Progenitor cell of endocrine pancreas (in vitro differentiated cells): ENCODE results near the gene IL20RA. TPM values are rescaled to one million over a fixed set of nuclear protein-coding genes. Genes with fewer than 3 reads are reported as not detected.
A peak's percentile ranks its signal among the peaks of the same experiment; 100 is the strongest.

ENCODE experiments used
- DNase-seq: peaks from one replicate; pipeline ENCODE4 v3.0.0; 2021; ENCODE audit warnings: low spot score; ENCODE audit not compliant: unreplicated experiment
- H3K27ac Mint-ChIP-seq: 2 replicates; pipeline ENCODE4 v1.8.0; 2021; ENCODE audit warnings: mild to moderate bottlenecking, moderate library complexity, mixed read lengths
- H3K27me3 Mint-ChIP-seq: 2 replicates; pipeline ENCODE4 v1.8.0; 2021; ENCODE audit warnings: mixed read lengths
- H3K36me3 Mint-ChIP-seq: 2 replicates; pipeline ENCODE4 v1.8.0; 2022; ENCODE audit warnings: mixed read lengths; ENCODE audit not compliant: insufficient read depth
- H3K4me1 Mint-ChIP-seq: 2 replicates; pipeline ENCODE4 v1.8.0; 2021; ENCODE audit warnings: low read depth, mixed read lengths
- H3K4me3 Mint-ChIP-seq: 2 replicates; pipeline ENCODE4 v1.8.0; 2021; ENCODE audit warnings: low read depth, mild to moderate bottlenecking, moderate library complexity, mixed read lengths
- H3K9me3 Mint-ChIP-seq: 2 replicates; pipeline ENCODE4 v1.8.0; 2021; ENCODE audit warnings: low read depth, mixed read lengths
- total RNA-seq: library from RNA; stranded (reverse); gene quantifications from 2 replicates; pipeline ENCODE4 v1.2.1, GENCODE V29; 2021
- TF ChIP-seq, protein P1 (sequence below): fragments of 200-600 bp; sonication (generic); IDR thresholded peaks from one replicate; pipeline ENCODE4 v1.5.0; 2021; ENCODE audit warnings: antibody characterized with exemption, mild to moderate bottlenecking; ENCODE audit not compliant: unreplicated experiment

IL20RA gene
- total RNA-seq, 1 donor from 2014 or later, result 0.84 TPM

- Mint-ChIP-seq H3K27ac (no peak overlapping the region), H3K36me3 (no peaks in the 10 kb centered on the region), H3K4me1 (peaks cover 32% of the 10 kb centered on the region), H3K4me3 (peak overlapping the region; percentile 84), H3K9me3 (no peaks in the 10 kb centered on the region), H3K27me3 (no peaks in the 10 kb centered on the region)
- DNase-seq, result no peak
- TF ChIP-seq, protein P1, sequence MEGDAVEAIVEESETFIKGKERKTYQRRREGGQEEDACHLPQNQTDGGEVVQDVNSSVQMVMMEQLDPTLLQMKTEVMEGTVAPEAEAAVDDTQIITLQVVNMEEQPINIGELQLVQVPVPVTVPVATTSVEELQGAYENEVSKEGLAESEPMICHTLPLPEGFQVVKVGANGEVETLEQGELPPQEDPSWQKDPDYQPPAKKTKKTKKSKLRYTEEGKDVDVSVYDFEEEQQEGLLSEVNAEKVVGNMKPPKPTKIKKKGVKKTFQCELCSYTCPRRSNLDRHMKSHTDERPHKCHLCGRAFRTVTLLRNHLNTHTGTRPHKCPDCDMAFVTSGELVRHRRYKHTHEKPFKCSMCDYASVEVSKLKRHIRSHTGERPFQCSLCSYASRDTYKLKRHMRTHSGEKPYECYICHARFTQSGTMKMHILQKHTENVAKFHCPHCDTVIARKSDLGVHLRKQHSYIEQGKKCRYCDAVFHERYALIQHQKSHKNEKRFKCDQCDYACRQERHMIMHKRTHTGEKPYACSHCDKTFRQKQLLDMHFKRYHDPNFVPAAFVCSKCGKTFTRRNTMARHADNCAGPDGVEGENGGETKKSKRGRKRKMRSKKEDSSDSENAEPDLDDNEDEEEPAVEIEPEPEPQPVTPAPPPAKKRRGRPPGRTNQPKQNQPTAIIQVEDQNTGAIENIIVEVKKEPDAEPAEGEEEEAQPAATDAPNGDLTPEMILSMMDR, result no peak
Measured at GRCh38 chr6:136990242-136990578, 54.6 kb downstream of the IL20RA start.

- H3K4me3 Mint-ChIP-seq, result peak overlapping the region; percentile 84
- TF ChIP-seq, protein P1, result no peak
- H3K9me3 Mint-ChIP-seq, result no peaks in the 10 kb centered on the region
- no peaks in the 10 kb centered on the region for H3K36me3 Mint-ChIP-seq
- H3K27ac Mint-ChIP-seq, result peak overlapping the region; percentile 49
- H3K27me3 Mint-ChIP-seq, result no peaks in the 10 kb centered on the region
- DNase-seq, result no peak
- H3K4me1 Mint-ChIP-seq, result peaks cover 27% of the 10 kb centered on the region
Measured at GRCh38 chr6:136989571-136990241, 55.1 kb downstream of the IL20RA start.

DNA sequence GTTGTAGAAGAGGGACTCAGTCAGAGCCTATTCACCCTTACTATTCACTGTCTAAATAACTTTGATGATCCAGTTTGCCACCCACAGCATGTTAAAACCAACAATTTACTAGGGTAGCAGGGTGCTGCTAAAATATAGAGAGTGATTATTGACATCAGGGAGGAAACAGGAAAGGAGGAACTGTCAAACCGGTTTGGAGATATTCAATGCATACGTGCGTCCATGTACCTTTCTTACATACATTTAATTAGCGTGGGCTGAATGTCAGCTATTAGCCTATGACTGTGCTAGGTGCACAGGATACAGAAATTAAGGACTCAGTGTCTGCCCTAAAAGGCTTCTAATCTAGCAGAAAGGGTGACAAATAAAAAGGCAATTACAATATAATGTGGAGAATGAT, 57.2 kb downstream of the IL20RA start:
- no peak overlapping the region for H3K4me3 Mint-ChIP-seq
- no peak overlapping the region for H3K27ac Mint-ChIP-seq
- DNase-seq, result no peak
- no peaks in the 10 kb centered on the region for H3K27me3 Mint-ChIP-seq
- no peaks in the 10 kb centered on the region for H3K36me3 Mint-ChIP-seq
- H3K4me1 Mint-ChIP-seq, result peaks cover 15% of the 10 kb centered on the region
- H3K9me3 Mint-ChIP-seq, result no peaks in the 10 kb centered on the region
- TF ChIP-seq, protein P1, result no peak

DNA sequence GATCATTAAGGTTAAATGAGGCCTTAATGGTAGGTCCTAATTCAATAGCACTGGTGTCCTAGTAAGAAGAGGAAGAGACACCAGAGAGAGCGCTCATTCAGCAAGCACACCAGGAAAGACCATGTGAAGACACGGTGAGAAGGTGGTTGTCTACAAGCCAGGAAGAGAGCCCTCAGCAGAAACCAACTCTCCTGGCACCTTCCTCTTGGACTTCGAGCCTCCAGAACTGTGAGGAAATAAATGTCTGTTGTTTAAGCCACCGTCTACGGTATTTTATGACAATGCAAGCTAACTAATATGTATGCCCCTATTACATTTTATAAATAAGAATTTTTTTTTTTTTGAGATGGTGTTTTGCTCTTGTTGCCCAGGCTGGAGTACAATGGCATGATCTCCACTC, 59.3 kb downstream of the IL20RA start:
- TF ChIP-seq, protein P1, result no peak
- Mint-ChIP-seq H3K4me1 (peaks cover 12% of the 10 kb centered on the region), H3K9me3 (no peaks in the 10 kb centered on the region), H3K27ac (no peak overlapping the region), H3K27me3 (no peaks in the 10 kb centered on the region), H3K4me3 (no peak overlapping the region), H3K36me3 (no peaks in the 10 kb centered on the region)
- DNase-seq, result no peak

- Mint-ChIP-seq H3K4me3 (no peak overlapping the region), H3K4me1 (peaks cover 12% of the 10 kb centered on the region), H3K9me3 (no peaks in the 10 kb centered on the region), H3K27me3 (no peaks in the 10 kb centered on the region), H3K36me3 (no peaks in the 10 kb centered on the region), H3K27ac (no peak overlapping the region)
- TF ChIP-seq, protein P1, result no peak
- DNase-seq, result no peak
Measured at GRCh38 chr6:136984578-136984977, 60.2 kb downstream of the IL20RA start.
